Measurements from ENCODE around the gene PTGFR.

Gene PTGFR, protein sequence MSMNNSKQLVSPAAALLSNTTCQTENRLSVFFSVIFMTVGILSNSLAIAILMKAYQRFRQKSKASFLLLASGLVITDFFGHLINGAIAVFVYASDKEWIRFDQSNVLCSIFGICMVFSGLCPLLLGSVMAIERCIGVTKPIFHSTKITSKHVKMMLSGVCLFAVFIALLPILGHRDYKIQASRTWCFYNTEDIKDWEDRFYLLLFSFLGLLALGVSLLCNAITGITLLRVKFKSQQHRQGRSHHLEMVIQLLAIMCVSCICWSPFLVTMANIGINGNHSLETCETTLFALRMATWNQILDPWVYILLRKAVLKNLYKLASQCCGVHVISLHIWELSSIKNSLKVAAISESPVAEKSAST

DNA sequence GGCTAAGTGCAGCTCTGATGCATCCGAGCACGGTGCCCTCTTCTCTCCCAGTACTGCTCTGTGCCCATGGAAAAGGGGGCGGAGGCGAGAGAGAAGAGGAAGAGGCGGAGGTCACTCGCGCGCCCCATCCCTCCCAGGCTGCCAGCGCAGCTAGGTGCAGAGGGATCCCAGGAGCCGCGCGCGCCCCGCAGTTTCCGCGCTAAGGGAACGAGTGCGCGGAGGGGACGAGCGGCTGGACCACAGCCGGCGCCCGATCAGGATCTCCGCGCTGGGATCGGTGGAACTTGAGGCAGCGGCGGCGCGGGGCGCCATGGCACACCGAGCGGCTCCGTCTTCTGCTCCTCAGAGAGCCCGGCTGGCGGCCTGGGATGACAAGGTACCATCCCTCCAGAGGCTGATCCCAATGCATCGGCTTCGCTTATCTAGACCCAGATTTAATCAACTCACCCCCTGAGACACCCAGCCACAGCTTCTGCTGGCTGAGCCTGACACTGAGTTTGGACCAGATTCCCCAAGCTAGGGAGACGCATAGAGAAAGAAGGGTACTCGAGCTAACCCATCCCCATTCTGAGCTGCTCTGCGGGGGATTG lies at the start of gene PTGFR:
TSS of gene PTGFR (plus strand) at position 114 of the 590 bp plus-strand sequence. CDS start 1,770 bp downstream, outside the sequence.
- DNase-seq (ENCODE audit: low read depth): no peak

DNA sequence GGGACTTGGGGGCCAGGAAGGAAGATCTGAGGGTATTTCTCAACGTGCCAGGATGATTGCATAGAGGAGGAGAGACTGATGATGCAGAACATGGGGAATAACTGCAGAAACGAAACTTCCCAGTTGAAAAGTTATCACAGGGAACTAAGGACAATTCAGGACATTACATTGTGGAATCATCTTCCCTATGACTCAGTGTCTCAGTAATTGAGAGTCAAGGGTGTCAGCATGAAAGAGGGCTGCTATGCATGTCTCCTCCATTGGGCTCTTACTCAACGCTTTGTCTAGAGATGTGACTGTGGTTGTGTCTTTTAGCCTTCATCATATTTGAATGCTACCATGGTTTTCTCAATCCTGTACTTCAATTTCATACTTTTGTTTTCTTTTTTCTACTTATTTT lies 48.9 kb upstream of the PTGFR start:
- DNase-seq (ENCODE audit: low read depth): no peak

DNA sequence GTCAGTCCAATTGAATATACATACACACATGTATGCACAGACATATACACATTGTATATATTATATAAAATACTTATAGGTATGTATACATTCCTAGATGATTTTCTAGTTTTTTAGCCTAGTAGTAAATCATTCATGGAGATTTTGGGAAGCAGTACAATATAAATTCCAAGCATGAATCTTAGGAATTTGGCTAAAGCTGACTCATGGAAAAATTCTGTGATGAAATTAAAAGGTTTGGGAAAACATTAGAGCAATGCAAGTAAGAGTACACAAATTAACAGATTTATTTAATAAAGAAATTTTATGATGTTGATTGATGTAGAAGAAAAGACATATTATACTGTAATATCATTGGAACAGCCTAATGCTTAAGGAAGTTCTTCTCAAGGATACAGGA lies 43.7 kb upstream of the PTGFR start:
- no peak for DNase-seq (ENCODE audit: low read depth)

DNA sequence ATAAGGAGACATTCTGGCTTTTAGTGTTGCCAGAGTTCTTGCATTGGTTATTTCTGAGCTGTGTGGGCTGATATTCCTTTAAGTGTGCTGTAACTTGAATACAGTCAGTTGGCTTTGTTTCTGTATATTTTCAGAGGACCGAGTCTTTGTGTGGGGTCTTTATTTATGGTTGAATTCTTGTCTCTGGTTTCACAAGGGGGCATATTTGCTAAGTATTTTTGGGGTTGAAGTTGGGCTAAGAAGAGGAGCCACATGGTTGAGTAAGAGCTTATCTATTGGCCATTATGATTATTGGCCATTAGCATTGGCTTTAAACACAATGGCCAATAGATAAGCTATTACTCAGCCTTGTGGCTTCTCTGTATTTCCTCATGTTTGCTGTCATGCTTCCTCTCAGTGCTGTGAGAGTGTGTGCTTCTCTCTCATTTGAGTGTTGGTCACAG lies 26.3 kb upstream of the PTGFR start:
- no peak for DNase-seq (ENCODE audit: low read depth)

DNA sequence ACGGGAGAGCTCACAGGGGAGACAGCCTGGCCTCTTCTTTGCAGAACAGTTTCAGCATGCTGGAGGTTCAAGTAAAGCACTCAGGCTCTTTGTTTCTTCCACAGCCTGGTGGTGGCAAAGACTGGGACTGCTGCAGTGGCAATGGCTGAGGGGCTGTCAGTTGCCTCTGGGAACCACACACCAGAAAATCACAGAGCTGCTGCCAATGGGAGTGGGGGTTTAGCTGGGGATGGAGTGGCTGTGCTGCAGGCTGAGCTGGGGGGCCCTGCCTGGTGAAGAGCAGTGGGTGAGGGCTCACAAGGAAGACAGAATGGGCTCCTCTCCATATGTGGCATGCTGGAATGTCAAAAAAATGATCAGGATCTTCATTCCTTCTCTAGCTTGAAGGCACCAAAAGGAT lies 25.6 kb upstream of the PTGFR start:
- DNase-seq (ENCODE audit: low read depth): no peak

DNA sequence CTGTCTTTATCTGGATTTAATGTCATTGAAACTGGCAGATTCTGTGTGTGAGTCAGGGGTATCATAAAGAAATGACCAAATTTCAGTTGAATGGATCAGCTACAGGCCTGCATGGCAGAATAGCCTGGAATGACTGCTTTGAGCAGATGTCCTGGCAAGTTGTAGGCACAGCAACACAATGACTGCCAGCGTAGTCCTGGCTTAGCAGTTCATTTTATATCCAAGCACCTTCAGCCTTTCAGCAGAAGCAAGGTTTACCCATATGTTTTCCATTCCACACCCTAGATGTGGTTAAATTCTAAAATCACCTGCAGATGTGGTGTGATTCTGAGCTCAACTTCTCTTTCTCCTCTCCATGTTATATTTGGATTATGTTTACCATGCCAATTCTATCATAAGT lies 22.3 kb upstream of the PTGFR start:
- DNase-seq (ENCODE audit: low read depth): no peak

DNA sequence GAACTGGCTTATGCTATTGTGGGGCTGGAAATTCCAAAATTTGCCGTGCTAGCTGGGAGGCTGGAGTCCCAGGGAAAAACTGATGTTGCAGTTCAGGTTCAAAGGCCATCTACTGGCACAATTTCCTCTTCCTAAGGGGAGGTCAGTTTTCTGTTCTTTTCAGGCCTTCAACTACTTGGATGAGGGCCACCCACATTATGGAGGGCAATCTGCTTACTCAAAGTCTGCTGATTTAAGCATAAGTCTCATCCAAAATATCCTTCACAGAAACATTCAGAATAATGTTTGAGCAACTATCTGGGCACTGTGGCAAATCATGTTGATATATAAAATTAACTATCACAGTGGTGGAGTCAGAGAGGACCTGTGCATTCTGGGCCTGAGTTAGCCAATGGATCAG lies 21.2 kb upstream of the PTGFR start:
- DNase-seq (ENCODE audit: low read depth): no peak

DNA sequence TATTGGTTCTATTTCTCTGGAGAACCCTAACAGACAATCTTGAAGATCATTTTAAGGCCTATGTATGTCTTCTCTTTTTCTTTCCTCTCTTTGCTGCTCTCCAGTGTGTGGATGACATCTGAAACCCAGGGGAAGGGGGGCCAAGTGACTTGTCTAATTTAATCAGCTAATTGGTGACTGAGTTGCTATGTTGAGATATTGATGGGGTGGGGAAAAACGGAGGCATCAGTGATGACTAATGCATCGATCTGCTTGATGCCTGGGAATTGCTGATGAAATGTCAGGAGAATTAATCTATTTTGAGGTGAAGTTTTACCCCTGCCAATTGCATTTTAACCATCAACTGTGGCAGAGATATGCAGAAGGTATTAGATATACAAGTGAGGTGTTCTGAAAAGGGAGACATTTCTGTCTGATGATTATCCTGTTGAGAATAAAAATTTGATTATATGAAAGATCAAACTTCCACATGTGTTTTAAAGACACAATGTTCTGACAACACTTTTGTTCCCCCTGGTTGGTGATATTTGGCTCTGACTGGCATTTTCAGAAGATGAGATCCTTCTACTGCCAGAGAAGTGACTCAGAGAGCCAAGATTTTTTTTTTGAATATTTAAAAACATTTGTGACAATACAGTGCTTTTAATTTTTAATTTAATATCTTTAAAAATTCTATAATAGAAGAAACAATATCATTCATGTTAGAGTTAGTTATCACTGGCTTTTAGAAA lies 18.7 kb upstream of the PTGFR start:
- no peak for DNase-seq (ENCODE audit: low read depth)

DNA sequence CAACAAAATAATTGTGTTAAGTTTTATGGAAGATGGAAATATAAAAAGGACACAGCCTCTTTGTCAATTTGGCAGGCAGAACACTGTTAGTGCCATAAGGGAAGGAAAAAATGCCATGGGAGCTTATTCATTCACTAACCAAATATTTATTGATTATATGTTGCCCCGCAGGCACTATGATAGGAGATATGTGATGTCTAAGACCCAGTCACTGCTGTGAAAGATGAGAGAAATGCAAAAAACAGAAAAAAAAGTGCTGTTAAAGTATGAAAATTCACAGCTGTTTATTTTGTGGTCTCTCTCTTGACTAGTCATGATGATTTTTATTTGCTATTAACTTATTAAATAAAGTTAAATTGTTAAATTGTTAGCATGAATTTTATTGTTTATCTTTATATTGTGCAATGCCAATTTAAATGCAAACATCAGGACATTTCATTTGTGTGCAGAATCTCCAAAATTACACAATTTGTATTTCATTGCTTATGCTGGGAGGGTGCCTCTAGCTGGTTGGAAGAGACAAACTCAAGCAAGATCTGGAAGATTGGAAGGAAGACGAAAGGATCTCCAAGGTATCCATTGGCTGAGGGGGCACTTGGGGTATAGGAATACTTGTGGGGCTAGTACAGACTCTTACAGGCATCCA lies 17.8 kb upstream of the PTGFR start:
- DNase-seq (ENCODE audit: low read depth): no peak

DNA sequence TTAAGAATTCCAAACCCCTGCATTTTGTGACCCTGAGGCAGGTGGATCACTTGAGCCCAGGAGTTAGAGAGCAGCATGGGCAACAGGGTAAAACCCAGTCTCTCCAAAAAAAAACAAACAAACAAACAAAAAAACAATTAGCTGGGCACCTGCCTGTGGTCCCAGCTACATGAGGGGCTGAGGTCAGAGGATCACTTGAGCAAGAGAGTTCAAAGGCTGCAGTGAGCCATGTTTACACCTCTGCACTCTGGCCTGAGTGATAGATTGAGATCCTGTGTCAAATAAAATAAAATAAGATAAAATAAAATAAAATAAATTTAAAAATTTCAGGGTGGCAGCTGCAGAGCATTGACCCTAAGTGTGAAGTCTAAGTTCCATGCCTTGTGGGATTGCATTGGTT lies 16.7 kb upstream of the PTGFR start:
- DNase-seq (ENCODE audit: low read depth): no peak

DNA sequence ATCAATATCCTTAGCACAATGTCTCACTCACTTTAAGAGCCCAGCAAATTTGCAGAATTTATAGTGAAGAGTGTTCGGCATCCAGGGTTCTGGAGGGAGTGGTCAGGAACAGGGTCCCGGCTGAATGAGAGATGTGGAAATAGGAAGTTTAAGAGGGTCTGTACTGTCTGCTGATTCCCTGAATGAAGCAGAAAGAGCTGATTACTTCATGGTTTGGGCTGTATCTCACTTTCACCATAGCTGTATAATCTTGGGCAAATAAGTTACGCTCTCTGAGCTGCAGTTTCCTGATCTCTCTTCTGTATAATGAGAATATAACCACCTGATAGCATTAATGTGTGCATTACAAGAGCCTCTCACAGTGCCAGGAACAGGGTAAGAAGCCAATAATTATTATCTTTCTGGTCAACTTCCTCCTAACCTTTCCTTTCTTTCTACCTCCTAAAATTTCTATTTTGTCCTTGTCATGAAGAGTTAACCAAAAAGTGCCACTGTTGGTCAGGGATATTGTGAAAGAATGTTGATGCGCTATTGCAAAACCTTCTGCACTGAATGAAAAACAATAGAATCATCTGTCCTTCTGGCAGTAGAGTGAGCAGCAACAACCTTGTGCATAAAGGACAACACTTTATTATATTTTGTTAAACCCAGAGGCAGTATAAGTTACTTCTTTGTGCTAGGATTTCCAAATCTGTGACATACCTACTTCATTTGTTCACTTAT lies 14.7 kb upstream of the PTGFR start:
- DNase-seq (ENCODE audit: low read depth): no peak

DNA sequence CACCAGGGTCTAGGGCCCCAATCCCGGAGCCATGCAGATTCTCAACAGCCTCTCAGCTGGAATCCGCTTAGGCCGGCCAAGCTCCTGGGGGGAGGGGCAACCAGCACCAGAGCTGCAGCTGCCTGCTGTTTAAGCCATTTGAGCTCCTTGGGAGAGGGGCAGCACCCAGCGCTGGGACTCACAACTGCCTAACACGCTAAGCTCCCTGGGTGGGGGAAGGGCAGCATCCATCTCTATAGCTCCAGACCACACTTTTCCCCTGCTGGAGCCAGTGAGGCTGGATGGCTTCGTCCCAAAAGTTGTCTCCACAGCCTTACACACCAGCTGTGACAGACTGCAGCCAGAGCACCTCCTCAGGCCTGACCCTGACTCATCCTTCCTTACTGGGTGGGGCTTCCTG lies 6.9 kb upstream of the PTGFR start:
- no peak for DNase-seq (ENCODE audit: low read depth)

DNA sequence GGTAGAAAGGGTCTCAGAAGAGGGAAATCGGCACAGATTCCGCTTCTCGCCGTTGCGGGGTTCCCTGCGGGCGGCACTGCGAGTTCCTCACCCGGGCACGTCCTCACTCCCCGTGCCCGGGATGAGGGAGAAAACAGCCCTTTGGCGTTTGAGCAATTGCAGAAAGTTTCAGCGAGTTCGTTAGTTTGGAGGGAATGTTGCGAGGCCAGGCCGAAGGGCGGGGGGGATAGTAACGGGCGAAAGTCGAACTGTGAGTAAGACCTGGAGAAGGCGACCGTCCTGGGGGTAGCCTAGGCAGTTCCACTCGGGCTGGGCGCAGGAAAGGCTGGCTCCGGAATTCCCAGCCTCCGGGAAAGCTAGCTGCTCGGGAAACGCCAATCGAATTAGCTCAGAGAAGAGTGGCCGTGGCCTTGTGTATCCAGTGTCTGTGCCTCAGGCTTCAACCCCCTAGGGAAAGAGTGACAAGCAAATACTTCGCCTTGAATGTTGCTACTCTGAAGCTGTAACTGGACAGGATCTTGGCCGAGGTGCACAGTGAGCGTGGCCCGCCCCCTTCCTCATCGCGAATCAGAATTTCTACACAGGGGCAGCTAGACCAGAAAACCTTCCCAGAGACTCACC lies 787 bp downstream of the PTGFR start:
- no peak for DNase-seq (ENCODE audit: low read depth)

DNA sequence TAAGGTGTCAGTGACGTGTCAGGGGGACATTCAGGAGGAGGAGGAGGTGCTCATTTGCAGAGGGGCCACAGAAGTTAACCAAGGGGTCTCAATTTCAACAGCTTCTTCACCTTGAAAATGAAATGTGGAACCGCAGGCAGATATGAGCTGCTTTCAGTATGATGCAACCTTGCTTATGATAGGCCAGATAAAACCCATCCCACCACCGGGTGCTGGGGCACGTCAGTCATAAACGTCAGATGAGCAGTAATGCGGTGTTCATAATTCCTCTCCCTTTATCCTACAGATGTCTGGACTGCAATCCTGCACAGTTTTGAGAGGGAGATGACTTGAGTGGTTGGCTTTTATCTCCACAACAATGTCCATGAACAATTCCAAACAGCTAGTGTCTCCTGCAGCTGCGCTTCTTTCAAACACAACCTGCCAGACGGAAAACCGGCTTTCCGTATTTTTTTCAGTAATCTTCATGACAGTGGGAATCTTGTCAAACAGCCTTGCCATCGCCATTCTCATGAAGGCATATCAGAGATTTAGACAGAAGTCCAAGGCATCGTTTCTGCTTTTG lies 1.7 kb downstream of the PTGFR start:
- DNase-seq (ENCODE audit: low read depth): no peak

DNA sequence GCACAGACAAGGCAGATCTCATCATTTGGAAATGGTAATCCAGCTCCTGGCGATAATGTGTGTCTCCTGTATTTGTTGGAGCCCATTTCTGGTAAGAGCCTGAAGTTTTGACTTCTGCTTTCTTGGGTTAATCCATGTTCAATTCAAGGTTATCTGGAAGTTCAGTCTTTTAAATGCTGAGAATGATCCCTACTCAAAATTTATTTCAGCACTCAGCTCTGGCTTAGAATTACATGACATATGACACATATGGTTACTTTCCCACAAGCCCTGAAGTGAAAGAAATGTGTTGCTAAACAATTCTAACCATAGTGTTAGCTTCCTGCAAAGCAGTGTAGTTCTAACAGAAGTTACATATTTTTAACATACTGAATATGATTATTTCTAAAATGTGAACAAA lies 2.7 kb downstream of the PTGFR start:
- no peak for DNase-seq (ENCODE audit: low read depth)

DNA sequence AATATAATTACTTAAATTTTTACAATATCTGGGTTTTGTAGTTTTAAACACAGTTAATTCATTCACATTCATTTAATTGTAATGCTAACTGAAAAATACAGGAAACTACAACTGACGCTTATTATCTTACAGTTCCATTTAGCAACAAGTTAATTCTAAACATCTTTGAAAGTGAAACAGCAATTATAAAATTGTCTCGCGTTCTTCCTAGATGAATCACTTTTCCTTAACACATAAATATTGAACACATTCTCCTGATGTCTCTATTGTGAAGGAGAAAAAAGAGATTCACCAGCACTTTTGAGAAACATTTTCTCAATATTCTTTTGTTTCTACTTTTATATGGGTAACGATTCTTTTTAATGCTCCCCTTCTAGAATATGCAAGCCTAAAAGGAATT lies 6.4 kb downstream of the PTGFR start:
- no peak for DNase-seq (ENCODE audit: low read depth)

DNA sequence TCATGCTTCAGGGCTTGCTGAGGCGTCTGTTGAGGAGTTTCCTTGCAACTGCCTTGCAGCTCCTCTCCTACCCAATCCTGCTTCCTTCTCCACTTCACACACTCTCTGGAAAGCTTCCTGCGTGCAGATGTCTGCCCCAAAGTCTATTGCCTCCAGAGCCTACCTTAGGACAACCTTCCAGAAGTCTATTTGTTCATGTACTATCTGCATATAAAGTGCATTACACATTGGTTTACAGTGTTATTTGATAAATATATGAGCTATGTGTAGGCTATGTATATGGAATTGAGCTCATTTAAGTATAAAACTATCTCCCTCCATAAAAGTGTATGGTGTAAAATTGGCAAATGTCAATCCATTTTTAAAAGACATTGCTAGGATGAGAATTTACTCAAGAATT lies 9.8 kb downstream of the PTGFR start:
- DNase-seq (ENCODE audit: low read depth): no peak

DNA sequence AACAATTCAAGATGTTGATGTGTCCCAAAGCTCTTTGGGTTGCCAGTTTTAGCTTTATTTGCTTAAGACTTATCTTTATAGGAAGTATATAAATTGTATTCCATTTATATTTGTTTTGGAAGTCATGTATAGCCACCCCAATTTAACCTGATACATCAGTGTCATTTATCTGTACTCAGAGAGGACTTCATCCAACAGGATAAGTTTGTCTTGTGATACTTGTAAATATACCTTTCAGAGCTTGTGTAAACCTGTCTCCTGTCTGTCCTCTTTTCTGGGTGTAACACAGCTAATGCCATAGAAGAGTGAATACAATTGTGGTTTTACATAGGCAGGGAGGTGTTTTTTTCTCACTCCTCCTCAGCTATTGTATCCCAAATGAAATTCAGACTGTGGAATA lies 10.4 kb downstream of the PTGFR start:
- no peak for DNase-seq (ENCODE audit: low read depth)

DNA sequence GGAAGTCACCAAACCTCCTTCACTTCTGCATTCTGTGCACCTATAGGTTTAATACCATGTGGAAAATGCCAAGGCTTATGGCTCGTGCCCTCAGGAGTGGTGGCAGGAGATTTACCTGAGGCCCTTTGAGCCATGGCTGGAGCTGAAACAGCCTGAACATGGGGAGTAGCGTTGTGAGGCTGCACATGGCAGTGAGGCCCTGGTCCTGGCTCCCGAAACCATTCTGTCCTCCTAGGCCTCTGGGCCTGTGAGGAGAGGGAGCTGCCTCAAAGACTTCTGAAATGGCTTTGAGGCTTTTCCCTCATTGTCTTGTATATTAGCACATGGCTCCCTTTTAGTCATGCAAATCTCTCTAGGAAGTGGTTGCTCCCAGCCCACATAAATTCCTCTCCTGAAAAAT lies 20.6 kb downstream of the PTGFR start:
- DNase-seq (ENCODE audit: low read depth): no peak

DNA sequence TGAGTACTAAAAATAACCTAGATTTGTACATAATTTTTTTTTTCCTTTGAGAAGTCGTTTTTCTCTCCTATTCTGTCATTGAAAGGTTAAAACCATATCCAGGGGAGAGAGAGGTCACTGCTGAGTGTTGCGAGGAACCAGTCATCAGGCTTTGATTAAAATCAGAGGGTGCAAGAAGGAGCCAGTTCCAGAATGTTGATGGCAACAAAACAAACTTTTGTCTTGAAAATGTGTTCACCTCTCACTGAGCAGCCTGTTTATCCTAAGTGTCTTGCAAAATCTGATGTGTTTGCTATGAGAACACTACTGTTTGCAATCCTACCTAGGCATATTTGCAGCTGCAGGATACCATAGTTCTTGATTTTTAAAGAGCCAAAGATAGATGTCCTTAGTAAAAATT lies 25.9 kb downstream of the PTGFR start:
- DNase-seq (ENCODE audit: low read depth): no peak

DNA sequence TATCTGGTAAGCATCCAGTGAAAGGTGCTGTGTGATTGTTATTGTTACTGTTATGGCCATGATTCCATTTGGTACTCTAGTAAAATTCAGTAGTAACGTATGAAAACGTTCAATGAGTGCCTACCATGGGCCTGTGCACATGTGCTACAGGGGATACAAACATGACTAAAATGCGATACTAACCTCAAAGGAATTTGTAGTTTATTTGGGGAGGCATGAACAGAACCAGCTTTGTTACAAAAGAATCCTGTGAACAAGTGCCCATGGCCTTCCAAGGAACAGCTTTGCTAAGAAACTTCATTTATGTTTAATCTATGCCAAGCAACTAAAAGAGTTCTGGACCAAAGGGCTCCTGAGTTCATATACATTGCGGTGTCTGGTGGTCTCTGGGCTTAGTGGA lies 28.7 kb downstream of the PTGFR start:
- DNase-seq (ENCODE audit: low read depth): no peak
